Stimulated activated CD4-positive, alpha-beta T cell treated with anti-CD3 and anti-CD28 coated beads, TNF-alpha, amount 100 ng/mL, for 24 hours (primary cell): Measurements from ENCODE around the gene RBM20.

Experiments used
- DNase-seq, 3 experiments: peaks; one replicate each; pipeline ENCODE4 v3.0.0-alpha.2; 2020; ENCODE audit warnings: low read depth in 3 of 3

The RBM20 gene

GRCh38 chr10:110737886-110738634 lies 93.9 kb downstream of the RBM20 start:
- no peak for DNase-seq

GRCh38 chr10:110739811-110740271 lies 95.7 kb downstream of the RBM20 start:
- peak in 1 of 3 experiments; percentile 16 for DNase-seq

GRCh38 chr10:110742801-110743200 lies 98.7 kb downstream of the RBM20 start:
- no peak for DNase-seq

GRCh38 chr10:110744782-110745181 lies 100.6 kb downstream of the RBM20 start:
- DNase-seq = no peak

GRCh38 chr10:110746254-110746826 lies 102.2 kb downstream of the RBM20 start:
- DNase-seq = peak; percentile 17 to 31 (median 31)

GRCh38 chr10:110746969-110747608 lies 103.0 kb downstream of the RBM20 start:
- DNase-seq = no peak

GRCh38 chr10:110747609-110748464 lies 103.7 kb downstream of the RBM20 start:
- DNase-seq = no peak

GRCh38 chr10:110748970-110749369 lies 104.8 kb downstream of the RBM20 start:
- DNase-seq = no peak

- no peak for DNase-seq
Observed at GRCh38 chr10:110750931-110751330, 106.8 kb downstream of the RBM20 start.

- DNase-seq = no peak
Observed at GRCh38 chr10:110751850-110752249, 107.7 kb downstream of the RBM20 start.

GRCh38 chr10:110753462-110753861 lies 109.3 kb downstream of the RBM20 start:
- DNase-seq = no peak

- no peak for DNase-seq
Observed at GRCh38 chr10:110754375-110755105, 110.4 kb downstream of the RBM20 start.

- no peak for DNase-seq
Observed at GRCh38 chr10:110755781-110756180, 111.6 kb downstream of the RBM20 start.

- no peak for DNase-seq
Observed at GRCh38 chr10:110756876-110757275, 112.7 kb downstream of the RBM20 start.

- no peak for DNase-seq
Observed at GRCh38 chr10:110757586-110757985, 113.5 kb downstream of the RBM20 start.

- no peak for DNase-seq
Observed at GRCh38 chr10:110758128-110758765, 114.1 kb downstream of the RBM20 start.

GRCh38 chr10:110758898-110759297 lies 114.8 kb downstream of the RBM20 start:
- DNase-seq = no peak

GRCh38 chr10:110759523-110759922 lies 115.4 kb downstream of the RBM20 start:
- DNase-seq = no peak

- no peak for DNase-seq
Observed at GRCh38 chr10:110762109-110762848, 118.1 kb downstream of the RBM20 start.

- no peak for DNase-seq
Observed at GRCh38 chr10:110762849-110763211, 118.7 kb downstream of the RBM20 start.
